ENCODE measurements around the gene HEG1.

- TF ChIP-seq EZH2 (IDR thresholded peaks at IDR 0.05; ENCODE audit: borderline replicate concordance, low read depth, low read length, poor library complexity, severe bottlenecking) (no peak), CTCF (conservative IDR thresholded peaks at IDR 0.05; ENCODE audit: low read depth, low read length) (no peak)
Observed at GRCh38 chr3:125102470-125102869, 46.7 kb upstream of the HEG1 start.

Measured in A673 (cell line).